H1 (cell line): ENCODE measurements around the gene OR51B6.

Experiments used
- BRCA1 ChIP-seq: IDR thresholded peaks from 2 replicates; pipeline ENCODE4 v1.6.1; 2012; ENCODE audit warnings: low read depth, low read length, improper control_type of control experiment
- CBX5 ChIP-seq: fragments of 300-800, 300-1000 bp; sonication (generic); IDR thresholded peaks from 2 replicates; pipeline ENCODE4 v1.7.1; 2016; ENCODE audit warnings: antibody characterized with exemption, low read length, low read depth
- CBX8 ChIP-seq: fragments of 300-800, 300-1000 bp; sonication (generic); IDR thresholded peaks from 2 replicates; pipeline ENCODE4 v1.7.1; 2016; ENCODE audit warnings: low read depth, low read length, borderline replicate concordance
- CHD1 ChIP-seq: IDR thresholded peaks from 2 replicates; pipeline ENCODE4 v1.6.1; 2012; ENCODE audit warnings: low read depth, low read length, improper control_type of control experiment
- PHF8 ChIP-seq: fragments of 200-600 bp; sonication (generic); conservative IDR thresholded peaks from 2 replicates; pipeline ENCODE4 v1.7.1; 2012; ENCODE audit warnings: low read depth, mild to moderate bottlenecking, inconsistent platforms, low read length, moderate library complexity
- RAD21 ChIP-seq, 2 experiments: IDR thresholded peaks in 1 of 2; conservative IDR thresholded peaks in 1 of 2; 2 replicates each; pipeline ENCODE4 v1.6.1; 2011; ENCODE audit warnings: low read depth in 2 of 2, low read length in 2 of 2, improper control_type of control experiment in 1 of 2, inconsistent platforms in 1 of 2, mild to moderate bottlenecking in 1 of 2, moderate library complexity in 1 of 2
- SP1 ChIP-seq: IDR thresholded peaks from 2 replicates; pipeline ENCODE4 v1.6.1; 2011; ENCODE audit warnings: low read depth, low read length
- YY1 ChIP-seq: IDR thresholded peaks from 2 replicates; pipeline ENCODE4 v1.6.1; 2011; ENCODE audit warnings: low read depth, mild to moderate bottlenecking, low read length
- TF ChIP-seq, protein P1 (sequence below), 3 experiments: IDR thresholded peaks; 1 replicate in 2 of 3; 2 replicates in 1 of 3; pipeline versions ENCODE4 v1.5.1 to v1.6.1; 2011; ENCODE audit warnings: low read length in 3 of 3, mild to moderate bottlenecking in 3 of 3, inconsistent platforms in 2 of 3, low read depth in 1 of 3, moderate library complexity in 1 of 3; ENCODE audit not compliant: insufficient read depth in 1 of 3; ENCODE audit errors: control extremely low read depth in 1 of 3
- TF ChIP-seq, protein P2 (sequence below): IDR thresholded peaks from 2 replicates; pipeline ENCODE4 v1.6.1; 2011; ENCODE audit warnings: low read depth, mild to moderate bottlenecking, low read length; ENCODE audit not compliant: insufficient read depth

DNA sequence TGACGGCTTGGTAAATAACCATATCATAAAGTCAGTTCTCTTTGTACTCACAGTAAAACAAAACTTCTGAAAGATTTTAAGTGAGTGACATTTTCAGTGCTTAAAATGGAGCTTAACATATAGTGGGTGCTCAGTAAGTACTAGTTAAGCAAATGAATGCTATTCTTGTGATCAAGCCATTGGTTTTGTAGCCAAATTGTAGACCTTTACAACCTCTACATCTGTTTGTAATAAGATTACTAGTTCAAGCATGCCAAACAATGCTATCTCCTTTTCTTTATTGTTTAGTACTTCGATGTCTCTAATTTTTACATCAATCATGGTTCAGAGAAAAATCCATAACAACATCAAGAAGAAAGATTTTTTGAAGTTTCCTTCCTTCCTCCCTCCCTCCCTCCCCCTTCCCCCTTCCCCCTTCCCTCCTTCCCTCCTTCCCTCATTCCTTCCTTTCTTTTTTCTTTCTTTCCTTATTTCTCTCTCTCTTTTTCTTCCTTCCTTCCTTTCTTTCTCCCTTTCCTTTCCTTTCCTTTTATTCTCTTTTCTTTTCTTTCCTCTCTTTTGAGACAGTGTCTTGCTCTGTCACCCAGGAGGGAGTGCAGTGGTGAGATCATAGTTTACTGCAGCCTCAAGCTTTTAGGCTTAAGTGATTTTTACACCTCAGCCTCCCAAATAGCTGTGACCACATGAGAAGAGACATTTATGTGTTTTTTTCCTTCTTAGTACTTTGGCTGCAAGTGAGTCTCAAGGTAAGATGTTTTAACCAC, 43.9 kb upstream of the OR51B6 start:
- no peak for TF ChIP-seq CBX5
- TF ChIP-seq, protein P1, sequence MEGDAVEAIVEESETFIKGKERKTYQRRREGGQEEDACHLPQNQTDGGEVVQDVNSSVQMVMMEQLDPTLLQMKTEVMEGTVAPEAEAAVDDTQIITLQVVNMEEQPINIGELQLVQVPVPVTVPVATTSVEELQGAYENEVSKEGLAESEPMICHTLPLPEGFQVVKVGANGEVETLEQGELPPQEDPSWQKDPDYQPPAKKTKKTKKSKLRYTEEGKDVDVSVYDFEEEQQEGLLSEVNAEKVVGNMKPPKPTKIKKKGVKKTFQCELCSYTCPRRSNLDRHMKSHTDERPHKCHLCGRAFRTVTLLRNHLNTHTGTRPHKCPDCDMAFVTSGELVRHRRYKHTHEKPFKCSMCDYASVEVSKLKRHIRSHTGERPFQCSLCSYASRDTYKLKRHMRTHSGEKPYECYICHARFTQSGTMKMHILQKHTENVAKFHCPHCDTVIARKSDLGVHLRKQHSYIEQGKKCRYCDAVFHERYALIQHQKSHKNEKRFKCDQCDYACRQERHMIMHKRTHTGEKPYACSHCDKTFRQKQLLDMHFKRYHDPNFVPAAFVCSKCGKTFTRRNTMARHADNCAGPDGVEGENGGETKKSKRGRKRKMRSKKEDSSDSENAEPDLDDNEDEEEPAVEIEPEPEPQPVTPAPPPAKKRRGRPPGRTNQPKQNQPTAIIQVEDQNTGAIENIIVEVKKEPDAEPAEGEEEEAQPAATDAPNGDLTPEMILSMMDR (IDR thresholded peaks at IDR 0.05; ENCODE audit: control extremely low read depth in 1 of 3, insufficient read depth in 1 of 3, low read depth in 1 of 3, low read length in 3 of 3): no peak
- no peak for TF ChIP-seq RAD21 (IDR thresholded peaks at IDR 0.05 in 1 of 2, conservative IDR thresholded peaks at IDR 0.05 in 1 of 2; ENCODE audit: low read depth in 2 of 2, low read length in 2 of 2)
- TF ChIP-seq PHF8: no peak
- TF ChIP-seq, protein P2, sequence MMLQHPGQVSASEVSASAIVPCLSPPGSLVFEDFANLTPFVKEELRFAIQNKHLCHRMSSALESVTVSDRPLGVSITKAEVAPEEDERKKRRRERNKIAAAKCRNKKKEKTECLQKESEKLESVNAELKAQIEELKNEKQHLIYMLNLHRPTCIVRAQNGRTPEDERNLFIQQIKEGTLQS: no peak
- TF ChIP-seq CHD1: no peak
- TF ChIP-seq BRCA1: no peak
- no peak for TF ChIP-seq YY1
- no peak for TF ChIP-seq CBX8
- no peak for TF ChIP-seq SP1
